ENCODE data around the gene RBFOX1. TPM values are rescaled to one million over a fixed set of nuclear protein-coding genes. Genes with fewer than 3 reads are reported as not detected.
"Not testable (repeated sequence)": the region's sequence is repeated elsewhere in the genome, so short reads cannot be mapped to it uniquely, and the experiment has no call there.

RBFOX1 gene
- total RNA-seq, 1 donor from 2014 or later: 79.5 TPM

DNA sequence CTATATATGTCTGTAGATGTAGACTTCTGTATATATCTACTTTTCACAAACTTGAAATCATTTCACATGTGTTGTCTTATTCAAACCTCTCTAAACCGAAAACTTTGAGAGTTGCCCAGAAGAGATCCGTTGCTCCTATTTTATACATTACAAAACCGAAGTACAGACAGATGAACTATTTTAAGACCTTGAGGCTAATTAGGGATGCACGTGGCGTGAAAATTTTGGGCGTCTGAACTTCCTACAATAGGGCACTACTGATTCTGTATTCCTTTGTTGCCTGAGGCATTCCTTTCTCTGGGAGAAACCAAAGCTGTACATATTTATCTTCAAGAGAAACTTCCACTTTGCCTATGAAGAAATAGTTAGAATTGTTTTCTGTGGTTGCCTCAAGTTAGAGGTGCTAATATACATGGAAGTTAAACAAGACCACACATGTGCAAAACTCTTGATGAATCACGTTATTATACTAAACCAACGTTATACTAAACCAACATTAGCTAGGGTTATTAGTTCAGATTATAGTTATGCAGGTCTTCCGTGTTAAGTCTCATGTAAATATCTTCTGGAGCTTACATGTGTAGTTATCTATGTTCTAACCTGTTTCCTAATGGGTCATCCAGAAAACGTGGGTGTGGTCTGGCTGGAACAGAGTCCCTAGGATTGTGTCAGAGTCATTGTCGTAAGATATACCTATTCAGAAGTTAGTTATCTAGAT is 111.2 kb downstream of the RBFOX1 start:
- no peak for FAIRE-seq
- no peak for DNase-seq (ENCODE audit: low spot score in 2 of 2)

DNA sequence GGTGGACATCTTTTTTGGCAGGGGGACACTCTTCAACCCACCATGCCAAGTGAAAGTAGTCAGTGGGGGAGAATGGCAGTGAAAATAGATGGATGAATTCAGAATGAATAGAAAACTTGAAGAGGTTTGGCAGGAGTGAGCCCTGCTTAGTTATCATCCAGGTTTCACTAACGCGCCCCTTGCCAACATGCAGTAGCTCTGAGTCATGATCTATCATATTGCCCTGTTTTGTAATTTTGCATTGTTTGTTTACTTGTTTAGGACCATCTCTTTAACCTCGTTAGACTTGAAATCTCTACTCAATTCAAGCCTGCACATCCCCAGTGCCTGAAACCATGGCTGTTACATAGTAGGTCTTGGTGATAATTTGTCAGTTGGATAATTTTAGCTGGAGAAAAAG is 116.7 kb downstream of the RBFOX1 start:
- FAIRE-seq (no peak), DNase-seq (ENCODE audit: low spot score in 2 of 2) (no peak)

DNA sequence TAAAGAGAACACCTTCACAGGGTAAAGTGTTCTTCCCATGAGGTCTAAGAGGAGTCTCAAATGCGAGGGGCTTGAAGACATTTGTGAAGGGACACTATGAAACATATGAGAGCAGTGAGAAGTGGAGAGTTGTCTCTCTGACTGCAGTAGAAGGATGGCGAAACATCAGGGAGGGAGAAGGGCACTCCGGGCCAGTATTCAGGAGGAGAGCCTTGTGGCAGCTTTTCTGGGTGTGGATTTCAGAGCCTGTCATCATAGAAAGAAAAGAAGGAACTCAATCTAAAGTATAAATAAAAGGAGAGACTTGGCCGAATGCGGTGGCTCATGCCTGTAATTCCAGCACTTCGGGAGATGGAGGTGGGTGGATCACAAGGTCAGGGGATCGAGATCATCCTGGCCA is 117.2 kb downstream of the RBFOX1 start:
- FAIRE-seq: no peak
- no peak for DNase-seq (ENCODE audit: low spot score in 2 of 2)

- no peak for DNase-seq (ENCODE audit: low spot score in 2 of 2)
- no peak for FAIRE-seq
Observed at GRCh38 chr16:7450440-7450839, 117.8 kb downstream of the RBFOX1 start.

DNA sequence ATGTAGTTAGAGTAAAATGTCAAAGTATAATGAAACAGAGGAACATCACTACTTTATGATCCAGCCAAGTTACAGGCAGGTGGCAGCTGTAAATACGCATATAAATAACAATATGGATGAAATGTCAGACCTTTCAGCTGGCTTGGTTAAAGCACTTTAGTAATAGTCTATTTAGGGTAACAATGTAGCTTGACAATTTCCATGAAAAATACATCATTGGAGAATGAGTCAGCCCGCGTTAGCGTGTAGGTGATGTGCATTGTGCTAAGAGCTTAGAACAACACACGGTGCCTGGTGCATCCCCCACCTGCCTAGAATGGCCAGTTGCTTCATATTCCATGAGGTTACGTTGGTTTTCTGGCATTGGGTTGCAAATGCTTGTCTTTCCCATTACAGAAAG is 119.4 kb downstream of the RBFOX1 start:
- DNase-seq (ENCODE audit: low spot score in 2 of 2): no peak
- FAIRE-seq: no peak

DNA sequence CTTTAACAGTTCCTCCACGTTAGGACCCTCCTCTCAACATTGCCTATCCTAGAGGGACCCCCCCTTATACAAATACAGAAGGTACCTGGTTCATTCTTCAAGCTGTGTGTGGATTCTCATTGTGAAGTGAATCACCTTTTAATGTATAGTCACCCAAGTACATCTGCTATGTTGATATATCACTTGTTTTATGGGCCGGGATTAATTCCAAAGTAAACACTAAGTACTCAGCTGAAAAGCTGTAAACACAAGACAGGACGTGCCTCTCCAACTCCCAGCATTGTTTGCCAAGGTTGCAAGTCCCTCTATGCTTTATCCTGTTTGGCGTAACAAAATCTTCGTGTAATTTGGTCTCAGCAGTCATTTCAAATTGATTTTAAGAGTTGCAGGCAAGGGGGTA is 123.6 kb downstream of the RBFOX1 start:
- FAIRE-seq (no peak), DNase-seq (ENCODE audit: low spot score in 2 of 2) (no peak)

GRCh38 chr16:7458144-7458543 is 125.5 kb downstream of the RBFOX1 start:
- no peak for DNase-seq (ENCODE audit: low spot score in 2 of 2)
- FAIRE-seq: no peak

GRCh38 chr16:7470344-7470743 is 137.7 kb downstream of the RBFOX1 start:
- no peak for DNase-seq (ENCODE audit: low spot score in 2 of 2)
- no peak for FAIRE-seq

DNA sequence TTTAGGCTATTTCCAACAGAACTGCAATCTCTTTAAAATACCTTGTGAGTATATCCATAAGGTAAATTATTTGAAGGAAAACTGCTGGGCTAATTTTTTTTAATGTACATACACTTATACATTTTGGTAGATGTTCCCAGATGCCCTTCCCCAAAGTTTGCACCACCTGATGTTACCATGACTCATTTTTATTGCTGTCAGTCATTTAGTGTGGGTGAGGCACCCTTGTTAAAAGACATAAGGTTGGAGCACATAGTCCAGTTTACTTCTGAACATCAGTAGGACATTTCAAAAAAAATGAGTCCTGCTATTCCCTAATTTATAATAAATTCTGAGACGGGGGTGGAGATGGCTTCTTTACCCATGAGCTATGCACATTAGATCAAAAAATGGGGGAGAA is 138.6 kb downstream of the RBFOX1 start:
- FAIRE-seq (no peak), DNase-seq (ENCODE audit: low spot score in 2 of 2) (no peak)

DNA sequence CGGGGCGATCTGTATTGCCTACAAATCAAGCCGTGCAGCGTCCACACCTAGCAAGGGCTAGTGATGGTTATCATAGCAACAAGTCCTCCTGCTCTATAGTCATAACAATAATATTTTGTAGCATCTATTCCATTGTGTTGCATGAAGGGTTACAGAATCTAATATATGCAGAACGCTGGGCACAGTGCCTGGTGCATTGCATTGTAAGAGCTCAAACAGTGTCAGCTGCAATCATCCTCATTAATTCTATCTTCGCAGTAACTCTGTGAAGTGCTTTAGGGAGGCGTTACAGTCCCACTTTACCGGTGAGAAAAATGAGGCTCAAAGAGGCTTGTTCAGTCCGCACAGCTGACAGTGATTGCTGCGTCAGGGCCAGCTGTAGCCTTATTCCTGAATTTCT is 149.4 kb downstream of the RBFOX1 start:
- DNase-seq (ENCODE audit: low spot score in 2 of 2): no peak
- FAIRE-seq: no peak

GRCh38 chr16:7482596-7483290 is 150.1 kb downstream of the RBFOX1 start:
- no peak for DNase-seq (ENCODE audit: low spot score in 2 of 2)
- no peak for FAIRE-seq

DNA sequence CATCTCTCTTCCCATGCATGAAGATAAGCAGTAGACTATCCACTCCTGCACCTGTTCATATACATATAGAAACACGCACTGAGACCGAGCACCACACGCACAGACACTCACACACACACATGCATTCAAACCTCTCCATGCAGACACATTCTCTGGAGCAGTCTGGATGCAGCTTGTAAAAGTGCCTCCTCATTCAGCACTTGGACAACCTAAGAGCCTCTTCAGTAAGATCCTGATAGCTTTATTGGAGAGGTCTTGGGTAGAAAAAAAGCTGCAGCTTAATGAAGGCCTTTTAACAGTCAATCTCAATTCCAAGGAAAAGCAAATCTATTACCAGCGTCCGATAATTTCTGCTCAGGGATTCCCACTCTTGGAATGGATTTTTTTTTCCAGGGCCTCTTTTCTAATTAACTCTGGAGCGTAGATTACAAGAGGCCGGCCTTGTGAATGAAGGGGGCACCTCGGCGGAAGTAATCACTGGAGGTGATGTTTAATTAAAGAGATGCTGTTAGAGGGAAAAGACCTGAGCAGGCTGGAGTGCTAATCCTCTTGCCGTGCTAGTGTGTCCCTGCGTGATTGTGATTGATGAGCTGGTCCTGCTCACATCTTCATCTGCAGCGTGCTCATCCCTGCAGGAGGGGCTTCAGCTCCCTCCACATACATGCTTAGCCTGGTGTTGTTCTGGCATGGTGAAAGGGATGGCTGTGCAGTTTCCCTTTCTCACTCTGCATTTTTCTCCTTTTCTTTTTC is 155.1 kb downstream of the RBFOX1 start:
- no peak for FAIRE-seq

DNA sequence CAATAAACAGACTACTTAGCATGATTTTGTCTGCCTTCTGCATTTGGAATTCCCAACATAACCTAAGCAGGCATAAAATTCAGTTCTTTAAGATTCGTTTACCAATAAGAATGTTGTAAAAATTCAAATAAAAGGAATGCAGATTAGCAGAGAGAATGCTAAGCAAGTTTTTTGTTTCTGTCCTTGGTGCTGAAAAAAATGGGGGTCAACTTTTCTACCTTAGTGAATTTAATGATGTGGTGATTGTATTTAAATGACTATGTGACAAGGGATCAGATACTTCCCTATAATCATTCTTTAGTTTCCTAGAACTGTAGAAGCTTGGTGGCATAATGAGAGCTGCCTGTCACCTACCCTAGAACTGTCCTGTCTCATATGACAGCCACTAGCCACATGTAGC is 159.5 kb downstream of the RBFOX1 start:
- DNase-seq (ENCODE audit: low spot score in 2 of 2) (no peak), FAIRE-seq (no peak)

More for the DNA sequence above, 155.1 kb downstream of the RBFOX1 start:
- DNase-seq (ENCODE audit: low spot score in 2 of 2): no peak

DNA sequence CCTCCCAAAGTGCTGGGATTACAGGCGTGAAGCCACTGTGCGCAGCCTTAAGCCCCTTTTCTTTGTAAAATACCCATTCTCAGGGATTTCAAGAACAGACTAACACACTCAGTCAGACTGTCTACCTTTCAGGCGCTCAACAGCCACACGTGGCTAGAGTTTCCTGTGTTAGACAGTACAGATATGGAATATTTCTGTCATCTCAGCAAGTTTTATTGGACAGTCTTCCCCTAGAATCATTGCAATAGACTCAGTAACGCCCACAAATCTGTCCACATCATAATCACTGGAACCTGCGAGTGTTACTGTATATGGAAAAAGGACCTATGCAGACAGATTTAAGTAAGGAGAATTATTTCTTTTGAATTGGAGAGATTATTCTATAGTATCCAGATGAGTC is 160.5 kb downstream of the RBFOX1 start:
- no peak for DNase-seq (ENCODE audit: low spot score in 2 of 2)
- no peak for FAIRE-seq

DNA sequence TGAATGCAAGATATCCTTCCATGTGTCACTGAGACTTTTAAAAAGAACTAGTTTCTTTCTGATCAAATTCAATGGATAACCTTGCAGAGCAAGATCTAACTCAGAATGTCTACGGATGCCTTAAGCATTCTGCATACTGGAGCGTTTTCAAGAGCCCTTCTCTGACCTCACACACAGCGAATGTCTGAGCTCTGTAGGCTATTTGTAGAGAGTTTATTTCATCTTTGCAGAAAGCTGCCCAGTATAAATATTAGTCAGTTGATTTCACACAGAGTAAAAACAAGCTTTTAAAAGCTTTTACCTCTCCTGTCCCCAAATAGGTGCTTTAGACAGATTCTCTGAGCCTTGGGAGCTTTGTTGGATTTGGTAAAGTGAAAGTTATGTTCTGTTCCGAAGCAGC is 165.0 kb downstream of the RBFOX1 start:
- DNase-seq (ENCODE audit: low spot score in 2 of 2) (no peak), FAIRE-seq (no peak)

GRCh38 chr16:7501868-7502267 is 169.2 kb downstream of the RBFOX1 start:
- no peak for DNase-seq (ENCODE audit: low spot score in 2 of 2)
- no peak for FAIRE-seq

GRCh38 chr16:7502591-7503157 is 170.0 kb downstream of the RBFOX1 start:
- FAIRE-seq; DNase-seq (ENCODE audit: low spot score in 2 of 2): not testable (repeated sequence)

GRCh38 chr16:7503666-7504065 is 171.0 kb downstream of the RBFOX1 start:
- no peak for FAIRE-seq

GRCh38 chr16:7504844-7505243 is 172.2 kb downstream of the RBFOX1 start:
- FAIRE-seq (no peak), DNase-seq (ENCODE audit: low spot score in 2 of 2) (no peak)

More at GRCh38 chr16:7503666-7504065, 171.0 kb downstream of the RBFOX1 start:
- no peak for DNase-seq (ENCODE audit: low spot score in 2 of 2)

DNA sequence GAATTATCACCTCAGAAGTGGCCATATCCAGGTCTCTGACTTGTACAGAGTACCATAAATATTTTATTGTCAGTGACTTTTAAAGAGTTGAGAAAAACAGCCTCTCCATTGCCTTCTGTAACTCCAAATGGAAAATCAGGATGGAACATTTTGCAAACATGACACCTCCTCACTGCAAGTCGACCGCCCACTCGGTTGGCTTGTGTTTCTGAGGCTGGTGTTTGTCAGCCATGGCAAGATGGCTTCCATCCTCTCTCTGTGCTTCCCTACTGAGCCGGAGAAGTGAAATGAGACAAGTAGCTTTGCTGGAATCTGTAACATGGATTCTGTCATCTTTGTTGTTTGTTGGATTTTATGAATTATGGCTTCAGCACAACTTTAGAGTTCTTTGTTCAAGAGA is 172.8 kb downstream of the RBFOX1 start:
- no peak for DNase-seq (ENCODE audit: low spot score in 2 of 2)
- no peak for FAIRE-seq

GRCh38 chr16:7506363-7506762 is 173.7 kb downstream of the RBFOX1 start:
- no peak for FAIRE-seq
- DNase-seq (ENCODE audit: low spot score in 2 of 2): no peak
